Measurements from ENCODE around the gene NMNAT3. TPM values are rescaled to one million over a fixed set of nuclear protein-coding genes. Genes with fewer than 3 reads are reported as not detected.

NMNAT3 gene
- total and polyA plus RNA-seq, 2 experiments from 2014 or later: 8.3 to 9.2 TPM

GRCh38 chr3:139517321-139518065 is 160.3 kb downstream of the NMNAT3 start:
- Mint-ChIP-seq H3K27ac (no peak overlapping the region), H3K4me3 (no peak overlapping the region), H3K27me3 (ENCODE audit: insufficient read depth, low read depth, poor library complexity) (peaks cover 7% of the 10 kb centered on the region)

More at GRCh38 chr3:139517321-139518065, 160.3 kb downstream of the NMNAT3 start:
- no peaks in the 10 kb centered on the region for H3K79me2 ChIP-seq (replicated peaks; ENCODE audit: insufficient read depth)
- H3K36me3 Mint-ChIP-seq (ENCODE audit: low read depth): peaks cover 3% of the 10 kb centered on the region; the same call in 2 of the 3 replicates
- DNase-seq (ENCODE audit: low spot score) (no peak), ATAC-seq (no peak)
- no peaks in the 10 kb centered on the region for H3K27me3 ChIP-seq (ENCODE audit: insufficient read depth)
- H3K9me2 ChIP-seq (ENCODE audit: insufficient read depth): no peaks in the 10 kb centered on the region
- TF ChIP-seq ETS1 (IDR thresholded peaks at IDR 0.05) (no peak), CREB1 (CRISPR knock-in tag; IDR thresholded peaks at IDR 0.05; ENCODE audit: low read depth) (no peak), JUNB (IDR thresholded peaks at IDR 0.05; ENCODE audit: unreplicated experiment) (no peak), NANOG (IDR thresholded peaks at IDR 0.05; ENCODE audit: borderline replicate concordance) (no peak), CTCF (conservative IDR thresholded peaks at IDR 0.05; ENCODE audit: low read depth in 2 of 2) (no peak), POLR2AphosphoS5 (IDR thresholded peaks at IDR 0.05; ENCODE audit: low read depth) (no peak), REST (IDR thresholded peaks at IDR 0.05; ENCODE audit: unreplicated experiment) (no peak), ZNF462 (CRISPR knock-in tag; IDR thresholded peaks at IDR 0.05) (no peak), ZNF331 (CRISPR knock-in tag; IDR thresholded peaks at IDR 0.05; ENCODE audit: low read depth) (no peak), EZH2 (IDR thresholded peaks at IDR 0.05; ENCODE audit: low read depth, unreplicated experiment) (no peak), ZNF114 (CRISPR knock-in tag; IDR thresholded peaks at IDR 0.05) (no peak), EZH2phosphoT487 (IDR thresholded peaks at IDR 0.05; ENCODE audit: unreplicated experiment) (no peak), STAT1 (IDR thresholded peaks at IDR 0.05; ENCODE audit: unreplicated experiment) (no peak)
- no peaks in the 10 kb centered on the region for H3F3A ChIP-seq (replicated peaks; ENCODE audit: low read depth)
- no peaks in the 10 kb centered on the region for H4K20me1 ChIP-seq (replicated peaks; ENCODE audit: insufficient read depth)
- H3K4me2 ChIP-seq: no peak overlapping the region
- no peak overlapping the region for H3K27ac ChIP-seq (ENCODE audit: low read depth)
- H3K4me3 ChIP-seq: no peak overlapping the region
- H3K9me3 Mint-ChIP-seq: no peaks in the 10 kb centered on the region
- H3K4me1 Mint-ChIP-seq: peaks cover 10% of the 10 kb centered on the region
- no peak overlapping the region for H2AFZ ChIP-seq
- no peaks in the 10 kb centered on the region for H3K36me3 ChIP-seq (ENCODE audit: insufficient read depth)
- H3K4me1 ChIP-seq (ENCODE audit: insufficient read depth): no peaks in the 10 kb centered on the region

Data from GM23338 (cell line).